ENCODE measurements around the gene GRK5. TPM values are rescaled to one million over a fixed set of nuclear protein-coding genes. Genes with fewer than 3 reads are reported as not detected.
A peak's percentile ranks its signal among the peaks of the same experiment; 100 is the strongest.

Gene GRK5
- total and polyA plus RNA-seq, 2 experiments from 2014 or later, result 5.2 to 13.7 TPM

DNA sequence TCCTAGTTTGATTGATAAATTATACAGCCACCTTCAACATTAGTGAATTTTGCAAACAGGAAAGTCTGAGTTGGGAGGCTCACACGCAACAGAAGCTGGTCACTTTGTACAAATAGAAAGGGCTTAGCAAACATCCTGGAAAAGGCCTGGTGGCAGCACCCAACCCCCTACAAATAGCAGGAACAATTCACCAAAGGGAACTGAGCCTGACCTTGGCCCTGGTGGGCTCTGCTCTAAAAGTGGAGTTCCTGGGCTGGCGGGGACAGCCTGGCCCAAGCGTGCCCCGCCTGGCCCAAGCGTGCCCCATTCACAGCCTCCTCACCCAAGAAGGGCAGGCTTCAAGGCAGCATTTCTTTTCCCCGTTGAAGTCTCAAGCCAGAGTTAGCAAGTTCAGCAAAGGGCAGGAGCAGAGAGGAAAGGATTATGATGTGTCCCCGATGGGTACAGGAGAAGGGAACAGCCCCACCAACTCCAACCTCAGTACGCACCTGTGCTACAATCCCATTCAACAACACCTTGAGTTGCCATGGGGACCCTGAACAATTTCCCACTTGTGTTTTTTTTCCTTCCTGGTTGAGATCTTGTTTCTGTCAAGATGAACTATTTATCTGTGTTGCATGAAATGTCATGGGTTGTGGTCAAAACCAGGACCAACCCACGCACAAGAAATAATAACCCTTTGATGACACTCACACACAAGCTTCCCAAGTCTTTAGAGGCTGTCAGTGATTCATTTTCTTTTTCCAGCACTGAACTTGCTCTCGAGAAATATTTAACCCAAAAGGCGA lies 291.7 kb downstream of the GRK5 start:
- 88% methylated on average over 11 of the region's 11 CpGs for WGBS, 2 experiments (ENCODE audit: low coverage in 1 of 2, low lambda C conversion rate in 2 of 2, missing lambda C conversion rate in 2 of 2)
- H3K36me3 ChIP-seq (ENCODE audit: low read depth), result no peaks in the 10 kb centered on the region
- no peak overlapping the region for H3K27ac ChIP-seq
- no peaks in the 10 kb centered on the region for H3K79me2 ChIP-seq (ENCODE audit: insufficient read depth)
- no peak overlapping the region for H3K9ac ChIP-seq
- no peak overlapping the region for H3K4me2 ChIP-seq (ENCODE audit: unreplicated experiment)
- H3K4me3 ChIP-seq, result no peak overlapping the region
- peak; percentile 30 for DNase-seq
- no peak overlapping the region for H2AFZ ChIP-seq
- H3K9me2 ChIP-seq (ENCODE audit: insufficient read depth), result no peaks in the 10 kb centered on the region
- H3F3A ChIP-seq (ENCODE audit: insufficient read depth), result peaks cover 10% of the 10 kb centered on the region; the same call in 1 of the 2 replicates
- no peaks in the 10 kb centered on the region for H3K27me3 ChIP-seq (replicated peaks; ENCODE audit: insufficient read depth)
- no peaks in the 10 kb centered on the region for H3K9me3 ChIP-seq (ENCODE audit: low read depth)
- TF ChIP-seq EZH2 (IDR thresholded peaks at IDR 0.05; ENCODE audit: insufficient read depth, poor library complexity, severe bottlenecking) (no peak), EZH2phosphoT487 (IDR thresholded peaks at IDR 0.05; ENCODE audit: insufficient read depth, low read depth) (no peak)
- H4K20me1 ChIP-seq (ENCODE audit: insufficient read depth), result no peaks in the 10 kb centered on the region
- in situ Hi-C loops (cut with MboI), result no loop called here
- H3K4me1 ChIP-seq (ENCODE audit: insufficient read depth), result no peaks in the 10 kb centered on the region

DNA sequence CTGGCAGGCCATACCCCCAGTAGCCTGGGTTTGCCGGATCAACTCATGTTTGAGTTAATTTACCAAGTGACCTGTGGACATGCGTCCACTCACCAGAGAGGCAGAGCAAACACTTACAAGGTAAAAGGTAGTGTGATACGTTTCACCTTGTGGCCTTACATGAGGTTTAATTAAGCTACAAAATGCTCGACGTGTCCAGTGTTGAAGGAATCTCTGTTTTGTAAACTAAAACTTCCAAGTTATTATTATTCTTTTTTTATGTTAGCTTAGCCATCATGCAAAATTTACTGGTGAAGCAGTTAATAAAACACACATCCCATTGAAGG lies 292.3 kb downstream of the GRK5 start:
- Histone ChIP-seq H3K36me3 (ENCODE audit: low read depth) (no peaks in the 10 kb centered on the region), H4K20me1 (ENCODE audit: insufficient read depth) (no peaks in the 10 kb centered on the region), H3K9me3 (ENCODE audit: low read depth) (no peaks in the 10 kb centered on the region), H3K4me2 (ENCODE audit: unreplicated experiment) (no peak overlapping the region), H3K9ac (no peak overlapping the region), H3K4me3 (no peak overlapping the region), H3K27me3 (replicated peaks; ENCODE audit: insufficient read depth) (no peaks in the 10 kb centered on the region), H3F3A (ENCODE audit: insufficient read depth) (peaks cover 8% of the 10 kb centered on the region; the same call in 1 of the 2 replicates), H3K9me2 (ENCODE audit: insufficient read depth) (no peaks in the 10 kb centered on the region), H2AFZ (no peak overlapping the region), H3K27ac (no peak overlapping the region), H3K4me1 (ENCODE audit: insufficient read depth) (no peaks in the 10 kb centered on the region), H3K79me2 (ENCODE audit: insufficient read depth) (no peaks in the 10 kb centered on the region)
- in situ Hi-C loops (cut with MboI), result no loop called here
- 83 to 89% methylated on average over 5 of the region's 5 CpGs for WGBS, 2 experiments (ENCODE audit: low coverage in 1 of 2, low lambda C conversion rate in 2 of 2, missing lambda C conversion rate in 2 of 2)
- DNase-seq, result no peak
- TF ChIP-seq EZH2phosphoT487 (IDR thresholded peaks at IDR 0.05; ENCODE audit: insufficient read depth, low read depth), result no peak
- no peak for TF ChIP-seq EZH2 (IDR thresholded peaks at IDR 0.05; ENCODE audit: insufficient read depth, poor library complexity, severe bottlenecking)

DNA sequence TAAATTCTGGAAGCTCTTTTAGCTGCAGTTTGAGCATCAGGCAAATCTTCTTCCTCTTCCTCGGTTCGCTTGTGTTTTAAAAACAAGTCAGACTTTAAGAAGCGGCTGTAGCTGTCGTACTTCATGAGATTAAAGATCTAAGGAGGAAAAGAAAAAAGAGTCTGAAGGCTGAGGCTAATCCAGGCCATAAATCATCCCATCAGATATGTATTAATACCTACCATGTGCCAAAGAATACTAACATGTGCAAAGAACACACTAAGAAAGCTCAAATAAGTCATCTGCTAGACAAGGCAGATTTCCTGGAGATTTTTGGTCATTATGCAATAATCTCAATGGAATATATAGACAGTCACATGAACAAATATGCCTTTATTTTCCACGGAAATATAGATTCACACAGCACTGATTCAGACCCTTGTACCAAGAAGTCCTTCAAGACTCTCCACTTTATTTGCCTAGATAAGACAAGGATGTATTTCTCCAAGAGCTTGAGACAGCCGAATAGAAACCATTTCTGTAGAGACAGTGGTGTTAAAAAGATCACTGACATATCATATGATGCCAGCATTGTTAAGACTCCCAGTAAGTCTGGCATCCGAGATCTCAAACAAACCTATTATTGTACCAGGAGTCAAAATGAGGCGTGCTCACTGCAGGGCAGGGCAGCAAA lies 292.9 kb downstream of the GRK5 start:
- Histone ChIP-seq H3K4me3 (no peak overlapping the region), H3K9me3 (ENCODE audit: low read depth) (no peaks in the 10 kb centered on the region), H3K4me2 (ENCODE audit: unreplicated experiment) (no peak overlapping the region), H3K79me2 (ENCODE audit: insufficient read depth) (no peaks in the 10 kb centered on the region), H2AFZ (no peak overlapping the region), H4K20me1 (ENCODE audit: insufficient read depth) (no peaks in the 10 kb centered on the region), H3K27me3 (replicated peaks; ENCODE audit: insufficient read depth) (no peaks in the 10 kb centered on the region), H3F3A (ENCODE audit: insufficient read depth) (0 out of 2 replicates have a peak, but pooled peaks cover 1% of the 10 kb centered on the region), H3K9ac (no peak overlapping the region), H3K36me3 (ENCODE audit: low read depth) (no peaks in the 10 kb centered on the region), H3K4me1 (ENCODE audit: insufficient read depth) (no peaks in the 10 kb centered on the region), H3K9me2 (ENCODE audit: insufficient read depth) (no peaks in the 10 kb centered on the region), H3K27ac (no peak overlapping the region)
- no peak for TF ChIP-seq EZH2phosphoT487 (IDR thresholded peaks at IDR 0.05; ENCODE audit: insufficient read depth, low read depth)
- no peak for TF ChIP-seq EZH2 (IDR thresholded peaks at IDR 0.05; ENCODE audit: insufficient read depth, poor library complexity, severe bottlenecking)
- no peak for DNase-seq
- 85 to 86% methylated on average over 8 of the region's 8 CpGs for WGBS, 2 experiments (ENCODE audit: low coverage in 1 of 2, low lambda C conversion rate in 2 of 2, missing lambda C conversion rate in 2 of 2)
- in situ Hi-C loops (cut with MboI), result no loop called here

DNA sequence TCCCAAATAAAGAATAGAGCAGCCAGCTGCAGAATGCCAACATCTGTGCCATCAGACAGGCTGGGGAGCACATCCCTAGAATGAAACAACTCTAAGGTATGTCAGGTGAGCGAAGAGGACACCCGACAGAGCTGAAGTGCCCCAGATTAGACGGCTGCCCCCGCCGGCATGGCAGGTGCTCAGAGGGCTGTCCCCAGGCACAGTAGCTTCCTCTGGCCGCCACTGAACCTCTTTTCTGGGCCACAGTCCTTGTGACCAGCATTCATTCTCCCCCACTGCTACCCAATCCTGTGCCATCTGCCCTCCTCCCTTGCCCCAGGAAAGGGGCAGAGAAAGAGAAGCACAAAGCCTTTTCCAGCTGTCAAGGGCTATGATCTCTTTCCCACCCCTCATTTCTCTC lies 293.4 kb downstream of the GRK5 start:
- Histone ChIP-seq H3K36me3 (ENCODE audit: low read depth) (no peaks in the 10 kb centered on the region), H3F3A (ENCODE audit: insufficient read depth) (no peaks in the 10 kb centered on the region), H3K27ac (no peak overlapping the region), H2AFZ (no peak overlapping the region), H3K79me2 (ENCODE audit: insufficient read depth) (no peaks in the 10 kb centered on the region), H4K20me1 (ENCODE audit: insufficient read depth) (no peaks in the 10 kb centered on the region), H3K4me2 (ENCODE audit: unreplicated experiment) (no peak overlapping the region), H3K9me3 (ENCODE audit: low read depth) (no peaks in the 10 kb centered on the region), H3K9ac (no peak overlapping the region), H3K4me3 (no peak overlapping the region), H3K27me3 (replicated peaks; ENCODE audit: insufficient read depth) (no peaks in the 10 kb centered on the region), H3K9me2 (ENCODE audit: insufficient read depth) (no peaks in the 10 kb centered on the region), H3K4me1 (ENCODE audit: insufficient read depth) (no peaks in the 10 kb centered on the region)
- 94 to 98% methylated on average over 6 of the region's 6 CpGs for WGBS, 2 experiments (ENCODE audit: low coverage in 1 of 2, low lambda C conversion rate in 2 of 2, missing lambda C conversion rate in 2 of 2)
- in situ Hi-C loops (cut with MboI), result no loop called here
- TF ChIP-seq EZH2 (IDR thresholded peaks at IDR 0.05; ENCODE audit: insufficient read depth, poor library complexity, severe bottlenecking), result no peak
- DNase-seq, result no peak
